OCI-LY3 (cell line): Measurements from ENCODE around the gene THRB.

Experiments used
- H2AFZ ChIP-seq: fragments of 200-600, 300-600 bp; shearing (Covaris generic); 2 replicates; pipeline ENCODE4 v1.6.0; 2014; ENCODE audit warnings: antibody characterized with exemption, low read depth, low read length
- H3K27ac ChIP-seq: fragments of 200-600, 300-600 bp; sonication (generic); 2 replicates; pipeline ENCODE4 v1.5.1; 2014; ENCODE audit warnings: mild to moderate bottlenecking, low read length, moderate library complexity, mixed read lengths
- H3K27me3 ChIP-seq: fragments of 200-600, 300-600 bp; sonication (generic); 2 replicates; pipeline ENCODE4 v1.6.1; 2014; ENCODE audit warnings: low read depth, low read length, mixed read lengths
- H3K36me3 ChIP-seq: fragments of 200-600, 300-600 bp; sonication (generic); replicated peaks from 2 replicates; pipeline ENCODE3; 2014; ENCODE audit warnings: low read depth, low read length, mixed read lengths
- H3K4me1 ChIP-seq: fragments of 300-600, 200-600 bp; sonication (generic); 2 replicates; pipeline ENCODE4 v1.6.1; 2014; ENCODE audit warnings: low read length, mixed read lengths
- H3K4me2 ChIP-seq: fragments of 200-600, 300-600 bp; sonication (generic); 2 replicates; pipeline ENCODE4 v1.6.1; 2014; ENCODE audit warnings: low read length, mixed read lengths
- H3K4me3 ChIP-seq: fragments of 300-600, 200-600 bp; sonication (generic); 2 replicates; pipeline ENCODE4 v1.5.1; 2014; ENCODE audit warnings: antibody characterized with exemption, mild to moderate bottlenecking, low read length, moderate library complexity
- H3K79me2 ChIP-seq: fragments of 300-600, 200-600 bp; shearing (Covaris generic); 2 replicates; pipeline ENCODE4 v1.6.1; 2014; ENCODE audit warnings: mild to moderate bottlenecking, low read length, mixed read lengths
- H3K9ac ChIP-seq: fragments of 300-600, 200-600 bp; shearing (Covaris generic); 2 replicates; pipeline ENCODE4 v1.6.0; 2014; ENCODE audit warnings: mild to moderate bottlenecking, low read length, moderate library complexity
- H3K9me3 ChIP-seq: fragments of 200-600, 300-600 bp; shearing (Covaris generic); 2 replicates; pipeline ENCODE4 v1.6.1; 2014; ENCODE audit warnings: low read length, mixed read lengths; ENCODE audit not compliant: insufficient read depth
- H4K20me1 ChIP-seq: fragments of 200-600, 300-600 bp; sonication (generic); 2 replicates; pipeline ENCODE4 v1.6.1; 2016; ENCODE audit warnings: low read length, mixed read lengths; ENCODE audit not compliant: insufficient read depth
- CTCF ChIP-seq: fragments of 200-600, 300-600 bp; sonication (generic); IDR thresholded peaks from 2 replicates; pipeline ENCODE4 v1.5.1; 2014; ENCODE audit warnings: antibody characterized with exemption, low read length, low read depth
- EZH2phosphoT487 ChIP-seq: fragments of 200-600 bp; shearing (Covaris generic); IDR thresholded peaks from 2 replicates; pipeline ENCODE4 v1.6.1; 2018; ENCODE audit warnings: antibody characterized with exemption, mixed run types, low read depth

THRB gene

DNA sequence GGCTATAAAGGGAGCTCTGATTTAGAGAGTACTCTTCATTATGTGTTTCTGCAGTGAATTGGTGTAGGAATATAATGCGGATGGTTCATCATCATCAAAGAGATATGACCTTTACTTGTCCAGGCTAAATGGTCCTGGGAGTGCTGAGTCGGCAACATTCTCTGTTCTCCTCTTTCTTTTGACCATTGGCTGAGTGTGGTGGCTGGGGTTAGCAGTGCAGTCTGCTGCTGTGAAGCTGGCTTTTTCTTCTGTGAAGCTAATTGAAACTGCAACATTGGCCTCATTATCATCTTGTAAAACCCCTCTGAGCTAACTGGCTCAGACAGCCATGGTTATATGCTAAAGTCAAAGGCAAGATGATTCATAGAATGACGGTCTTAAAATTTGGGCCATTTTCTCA, 83.8 kb downstream of the THRB start:
- H3K9me3 ChIP-seq: no peaks in the 10 kb centered on the region
- H3K36me3 ChIP-seq: no peaks in the 10 kb centered on the region
- no peak overlapping the region for H3K4me3 ChIP-seq
- no peaks in the 10 kb centered on the region for H3K79me2 ChIP-seq
- no peaks in the 10 kb centered on the region for H4K20me1 ChIP-seq
- no peak for TF ChIP-seq EZH2phosphoT487
- no peak for TF ChIP-seq CTCF
- H3K4me2 ChIP-seq: no peak overlapping the region
- no peak overlapping the region for H2AFZ ChIP-seq
- no peak overlapping the region for H3K9ac ChIP-seq
- no peaks in the 10 kb centered on the region for H3K4me1 ChIP-seq
- no peaks in the 10 kb centered on the region for H3K27me3 ChIP-seq
- H3K27ac ChIP-seq: no peak overlapping the region

DNA sequence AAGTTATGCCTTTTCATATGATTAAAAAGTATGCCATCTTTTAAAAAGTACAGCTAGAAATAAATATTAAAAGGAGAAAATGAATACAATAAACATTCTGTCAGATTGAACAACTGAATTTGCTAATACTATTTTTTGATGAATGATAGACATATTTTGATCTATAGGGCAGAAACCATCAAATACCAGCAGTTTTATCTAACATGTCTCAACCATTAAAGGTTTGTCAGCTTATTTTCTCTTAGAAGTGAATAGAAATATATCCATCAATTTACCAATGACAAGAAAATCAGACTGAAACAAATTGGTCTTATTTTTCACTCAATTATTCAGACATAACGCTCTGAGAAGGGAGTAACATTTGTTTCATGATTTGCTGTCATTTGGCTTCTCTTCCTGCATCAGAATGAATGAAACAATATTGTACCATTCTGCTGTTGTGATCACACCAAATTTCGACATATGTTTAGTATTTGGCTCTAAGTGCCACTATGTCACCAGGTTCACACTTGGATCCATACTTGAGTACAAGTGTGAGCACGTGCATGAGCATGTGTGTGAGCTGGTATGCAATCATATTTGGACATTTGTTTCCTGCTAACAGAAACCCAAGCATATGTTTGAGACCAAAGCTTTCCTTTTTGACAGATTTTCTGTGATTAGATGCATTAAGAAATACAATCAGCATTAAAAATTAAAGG, 86.5 kb downstream of the THRB start:
- Histone ChIP-seq H4K20me1 (no peaks in the 10 kb centered on the region), H3K4me3 (no peak overlapping the region), H3K9me3 (no peaks in the 10 kb centered on the region), H3K27me3 (no peaks in the 10 kb centered on the region), H3K9ac (no peak overlapping the region), H3K79me2 (no peaks in the 10 kb centered on the region), H2AFZ (no peak overlapping the region), H3K27ac (no peak overlapping the region), H3K36me3 (no peaks in the 10 kb centered on the region), H3K4me2 (no peak overlapping the region), H3K4me1 (no peaks in the 10 kb centered on the region)
- TF ChIP-seq CTCF: no peak

GRCh38 chr3:24406900-24407299, 87.8 kb downstream of the THRB start:
- no peaks in the 10 kb centered on the region for H3K36me3 ChIP-seq
- no peaks in the 10 kb centered on the region for H3K27me3 ChIP-seq
- no peak overlapping the region for H3K9ac ChIP-seq
- H3K79me2 ChIP-seq: no peaks in the 10 kb centered on the region
- H3K4me3 ChIP-seq: no peak overlapping the region
- no peak overlapping the region for H3K4me2 ChIP-seq
- H3K27ac ChIP-seq: no peak overlapping the region
- no peaks in the 10 kb centered on the region for H3K4me1 ChIP-seq
- H3K9me3 ChIP-seq: no peaks in the 10 kb centered on the region
- no peak for TF ChIP-seq CTCF
- TF ChIP-seq EZH2phosphoT487: no peak
- no peak overlapping the region for H2AFZ ChIP-seq
- no peaks in the 10 kb centered on the region for H4K20me1 ChIP-seq

DNA sequence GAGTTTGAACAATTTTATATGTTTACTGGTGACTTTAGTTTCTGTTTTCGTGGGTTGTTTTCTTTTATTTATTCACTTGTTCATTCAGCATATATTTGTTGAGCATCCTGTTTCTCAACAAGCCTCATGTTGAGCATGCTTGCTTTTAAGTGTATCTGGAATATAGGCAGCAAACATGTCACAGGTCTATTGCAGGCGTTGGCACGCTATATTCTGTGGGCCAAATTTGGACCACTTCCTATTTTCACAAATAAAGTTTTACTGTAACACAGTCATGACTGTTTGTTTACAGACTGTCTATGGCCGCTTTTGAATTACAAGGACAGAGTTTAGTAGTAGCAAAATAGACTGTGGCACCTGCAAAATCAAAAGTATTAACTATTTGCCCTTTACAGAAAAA, 89.6 kb downstream of the THRB start:
- TF ChIP-seq CTCF: no peak
- no peak for TF ChIP-seq EZH2phosphoT487
- Histone ChIP-seq H3K36me3 (no peaks in the 10 kb centered on the region), H3K4me1 (peaks cover 3% of the 10 kb centered on the region; the same call in 1 of the 2 replicates), H3K79me2 (no peaks in the 10 kb centered on the region), H3K9me3 (no peaks in the 10 kb centered on the region), H3K4me2 (no peak overlapping the region), H3K9ac (no peak overlapping the region), H3K4me3 (no peak overlapping the region), H2AFZ (peak overlapping the region; percentile 37; the same call in 1 of the 2 replicates), H3K27me3 (no peaks in the 10 kb centered on the region), H4K20me1 (no peaks in the 10 kb centered on the region), H3K27ac (no peak overlapping the region)
